CD4-positive, alpha-beta T cell treated with Interleukin-17A for 4 hours (primary cell): ENCODE data around the gene RENBP.

Experiments used
- DNase-seq: peaks from one replicate; pipeline ENCODE4 v3.0.0-alpha.2; 2020; ENCODE audit warnings: mixed read lengths

The RENBP gene

DNA sequence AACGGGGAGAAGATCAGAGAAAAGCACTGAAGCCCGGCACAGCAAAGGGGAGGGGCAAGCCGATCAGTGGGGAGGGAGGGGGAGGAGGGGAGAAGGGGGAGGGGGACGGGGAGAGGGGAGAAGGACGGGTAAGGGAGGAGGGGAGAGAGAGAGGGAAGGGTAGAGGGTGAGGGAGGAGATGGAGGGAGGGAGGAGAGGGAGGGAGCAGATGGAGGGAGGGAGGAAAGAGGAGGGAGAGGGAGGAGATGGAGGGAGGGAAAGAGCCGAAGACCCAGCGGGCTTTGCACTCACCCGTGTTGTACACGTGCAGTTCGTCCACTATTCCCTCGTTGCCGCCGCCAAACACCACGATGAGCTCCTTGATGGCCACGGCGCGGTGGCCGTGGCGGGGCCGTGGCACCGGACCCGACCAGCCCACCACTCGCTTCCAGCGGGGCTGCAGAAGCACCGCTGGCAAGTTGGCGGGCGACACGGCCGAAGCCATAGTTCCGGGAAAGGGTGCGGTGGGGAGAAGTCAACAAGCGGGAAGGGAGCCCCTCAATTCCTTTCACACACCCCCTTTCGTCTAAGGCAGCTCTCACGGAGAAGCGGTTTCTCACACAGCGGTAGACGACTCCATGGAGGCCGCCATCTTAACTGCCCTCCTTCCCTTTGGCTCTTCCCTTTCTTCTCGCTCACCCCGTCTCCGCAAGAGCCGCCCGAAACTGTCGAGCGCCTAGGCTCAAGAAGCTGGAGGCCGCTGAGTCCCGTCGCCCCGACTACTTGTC, 26.1 kb upstream of the RENBP start:
- peak; percentile 54 for DNase-seq

DNA sequence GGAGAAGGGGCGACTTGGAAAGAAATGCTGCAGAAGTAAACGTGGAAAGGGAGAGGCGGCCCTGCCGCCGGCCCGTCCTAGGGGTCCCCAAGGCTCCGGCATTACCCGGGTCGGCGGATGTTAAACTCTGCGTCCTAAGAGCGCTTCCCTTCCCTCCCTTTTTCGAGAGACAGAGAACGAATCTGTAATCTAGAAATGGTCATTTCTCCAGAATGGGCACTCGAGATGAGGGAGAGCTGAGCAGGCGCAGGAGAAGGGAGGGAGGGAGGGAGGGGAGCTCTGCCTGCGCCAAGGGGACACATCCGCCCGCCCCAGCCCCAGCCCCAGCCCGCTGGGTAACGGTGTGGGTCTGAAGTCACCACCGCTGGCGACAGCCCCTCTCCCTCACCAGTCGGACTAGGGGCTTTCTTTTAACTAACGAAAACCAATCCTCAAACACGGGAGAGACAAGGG, 25.5 kb upstream of the RENBP start:
- DNase-seq, result peak; percentile 49

DNA sequence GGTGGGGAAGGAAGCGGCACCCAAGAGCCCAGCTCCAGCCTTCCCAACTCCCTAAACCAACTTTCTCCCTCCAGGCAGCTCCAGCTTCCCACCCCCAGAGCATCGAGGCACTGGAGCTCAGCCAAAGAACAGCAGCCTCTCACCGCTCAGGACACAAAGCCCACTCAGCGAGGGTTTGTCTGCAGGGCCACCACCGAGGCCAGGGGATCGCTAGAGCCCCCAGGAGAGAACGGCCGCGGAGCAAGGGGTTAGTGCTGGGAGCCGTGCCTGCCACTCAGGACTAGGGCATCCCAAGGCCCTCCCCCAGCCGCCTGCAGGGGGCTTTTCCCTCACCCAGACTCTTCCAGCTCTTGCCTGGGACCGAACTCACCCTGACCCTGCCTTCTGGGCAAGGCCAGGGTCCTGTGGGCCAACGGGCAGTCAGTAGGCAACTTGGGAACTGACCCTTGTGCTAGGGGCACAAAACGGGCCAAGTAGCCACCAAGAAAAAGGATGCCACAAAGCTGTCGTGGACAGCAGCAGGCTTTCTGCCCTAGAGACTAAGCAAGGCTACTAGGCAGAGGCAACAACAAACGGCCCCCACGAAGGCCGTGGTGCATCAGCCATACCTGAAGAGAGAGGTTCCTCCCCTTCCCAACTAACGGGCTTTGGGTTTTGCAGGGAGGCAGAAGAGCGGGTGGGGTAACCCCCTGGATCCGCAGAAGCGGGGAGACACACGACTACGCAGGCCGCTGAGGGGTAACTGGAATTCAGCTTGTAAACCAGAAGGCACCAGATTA, 24.9 kb upstream of the RENBP start:
- no peak for DNase-seq

DNA sequence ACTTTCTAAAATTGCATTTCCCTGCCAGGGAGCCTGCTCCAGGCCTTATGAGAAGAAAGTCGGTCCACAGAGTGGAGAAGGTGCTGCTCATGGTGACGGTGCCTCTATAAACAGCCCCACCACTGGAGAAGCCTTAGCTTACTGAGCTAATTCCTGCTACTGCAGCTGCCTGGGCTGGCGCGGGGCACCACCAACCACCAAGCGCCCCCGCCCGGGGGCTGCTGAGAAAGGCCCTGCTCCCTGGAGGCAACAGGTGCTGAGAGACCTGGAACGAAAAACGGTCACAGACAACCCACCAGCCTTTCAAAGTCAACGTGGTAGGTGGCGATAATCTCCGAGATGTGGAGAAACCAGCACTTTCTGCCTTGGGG, 24.3 kb upstream of the RENBP start:
- DNase-seq, result peak; percentile 67

DNA sequence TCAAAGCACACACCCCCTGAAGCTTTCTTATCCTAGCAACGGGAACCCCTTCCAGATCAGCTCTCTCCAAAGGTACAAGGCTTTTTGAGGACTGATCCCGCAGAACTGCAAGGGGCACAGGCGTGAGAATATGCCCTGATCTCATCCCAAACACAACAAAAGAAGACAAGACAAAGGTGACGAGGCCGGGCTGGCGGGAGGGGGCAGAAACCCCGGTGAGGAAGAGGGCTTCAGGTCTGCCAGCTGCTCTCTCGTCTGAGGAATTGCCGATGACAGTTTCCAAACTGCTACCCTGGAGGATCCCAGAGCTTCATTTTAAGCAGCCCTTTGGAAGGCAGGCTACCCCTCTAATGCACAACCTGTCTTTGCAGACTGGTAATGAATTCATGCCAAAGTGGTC, 23.8 kb upstream of the RENBP start:
- no peak for DNase-seq

DNA sequence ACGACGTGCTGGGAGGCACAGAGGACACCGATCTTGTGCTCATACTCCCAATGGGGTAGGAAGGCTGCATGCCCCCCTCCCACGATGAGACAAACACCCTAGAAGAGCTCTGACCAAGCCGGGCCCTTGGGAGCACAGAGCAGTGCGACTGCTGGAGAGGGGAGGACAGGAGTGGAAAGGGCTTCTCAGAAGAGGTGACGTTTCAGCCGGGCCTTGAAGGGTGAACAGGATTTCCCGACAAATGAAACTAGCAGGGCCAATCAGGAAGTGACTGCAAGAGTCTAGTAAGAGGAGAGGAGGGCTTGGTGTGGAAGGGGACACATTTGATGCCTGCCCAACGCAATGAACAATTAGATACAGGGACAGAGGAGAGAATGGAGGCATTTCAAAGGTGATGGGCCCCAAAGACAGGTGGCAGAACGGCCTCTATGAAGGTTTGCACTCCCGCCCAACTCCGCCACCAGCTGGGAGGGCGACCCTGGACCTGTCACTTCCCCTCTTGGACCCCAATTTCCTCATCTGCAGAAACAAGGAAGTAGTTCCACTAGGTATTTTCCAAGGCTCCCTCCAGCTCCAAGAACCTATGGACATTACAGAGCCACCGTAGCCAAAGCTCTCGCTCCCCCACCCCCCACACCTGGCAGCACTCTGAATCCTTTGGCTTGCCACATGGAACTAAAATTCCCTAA, 23.2 kb upstream of the RENBP start:
- DNase-seq, result peak; percentile 49

DNA sequence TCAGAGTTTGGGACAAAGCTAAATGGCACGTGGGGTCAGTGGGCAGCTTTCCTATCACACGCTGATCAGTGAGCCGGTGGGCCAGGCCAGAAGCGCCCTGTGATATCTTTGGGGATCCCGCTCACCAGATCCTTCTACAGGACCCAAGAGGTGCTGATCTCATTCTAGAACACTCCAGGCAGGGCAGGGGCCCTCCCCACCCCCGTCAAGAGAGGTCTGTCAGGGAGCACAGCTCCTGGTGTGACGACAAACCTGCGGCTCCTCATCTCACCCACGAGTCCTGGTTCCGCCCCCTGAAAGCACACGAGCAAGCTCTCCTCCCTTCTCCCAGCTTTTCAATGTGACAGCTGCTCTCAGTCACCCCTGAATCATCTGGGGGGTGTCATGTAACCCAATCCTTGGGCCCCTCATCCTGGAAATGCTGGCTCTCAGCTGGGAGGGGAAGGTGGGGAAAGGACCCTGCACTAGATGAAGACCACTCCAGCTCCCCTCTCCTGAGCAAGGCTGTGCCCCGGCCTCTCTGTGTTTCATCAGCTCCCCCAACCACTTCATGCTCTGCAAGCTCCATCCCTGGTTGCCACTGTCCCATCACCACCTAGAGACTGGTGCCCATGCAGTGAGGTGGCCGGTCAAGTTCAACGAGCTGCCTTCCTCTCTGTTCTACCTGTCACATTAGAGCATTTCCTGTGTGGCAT, 22.5 kb upstream of the RENBP start:
- no peak for DNase-seq

DNA sequence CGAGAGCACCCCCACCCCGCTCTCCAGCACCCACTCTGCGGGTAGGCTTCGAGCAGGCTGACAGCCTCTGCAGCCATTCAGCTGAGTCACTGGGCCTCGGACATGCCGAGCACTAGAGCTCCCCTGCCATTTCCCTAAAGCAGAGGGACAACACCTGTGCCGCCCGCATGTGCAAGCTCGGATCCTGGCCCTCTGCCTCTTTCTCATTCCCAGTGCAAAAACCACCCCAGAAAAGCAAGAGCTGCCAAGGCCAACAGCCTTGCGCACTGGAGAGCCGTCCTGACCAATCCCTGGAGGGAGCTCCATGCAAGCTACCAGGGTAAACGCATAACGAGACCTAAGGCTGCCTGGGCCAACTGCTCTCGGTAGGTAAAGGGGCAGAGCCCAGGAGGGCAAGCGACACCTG, 21.8 kb upstream of the RENBP start:
- no peak for DNase-seq

DNA sequence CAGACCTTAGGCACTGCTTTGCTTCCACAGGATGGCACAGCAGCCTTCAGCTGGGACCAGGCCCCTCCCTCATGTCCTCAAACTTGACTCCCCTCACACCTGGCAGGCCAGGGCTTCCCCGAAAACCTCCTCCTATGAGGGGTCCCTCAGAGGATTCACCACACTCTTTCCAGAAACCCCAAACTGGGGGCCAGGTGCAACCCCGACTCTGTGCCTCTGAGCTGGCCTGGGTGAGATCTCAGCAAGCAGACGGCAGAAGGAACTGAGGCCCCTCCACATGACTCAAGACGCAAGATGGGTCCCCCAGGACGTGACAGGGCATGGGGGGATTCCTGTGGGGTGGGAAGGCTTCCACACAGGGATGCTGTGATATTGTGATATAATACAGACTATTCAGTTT, 21.0 kb upstream of the RENBP start:
- no peak for DNase-seq

DNA sequence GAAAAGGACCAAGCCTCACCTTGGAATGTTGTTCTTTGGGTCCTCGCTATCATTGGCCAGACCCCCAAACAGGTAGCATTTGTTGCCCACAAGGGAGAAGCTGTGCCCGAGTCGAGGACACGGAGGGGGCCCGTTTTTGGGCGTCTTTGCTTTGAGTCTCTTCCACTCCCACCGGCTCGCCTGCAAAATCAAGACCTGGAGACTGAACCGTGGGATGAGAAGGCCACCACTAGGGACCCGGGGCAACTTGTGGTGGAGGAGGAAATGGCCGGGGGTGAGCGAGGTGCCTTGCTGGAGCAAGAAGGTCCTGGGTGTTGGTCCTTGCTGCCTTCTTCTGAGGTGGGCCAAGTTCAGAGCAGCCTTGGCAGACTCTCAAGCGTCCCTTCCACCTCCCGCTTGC, 19.7 kb upstream of the RENBP start:
- DNase-seq, result no peak

DNA sequence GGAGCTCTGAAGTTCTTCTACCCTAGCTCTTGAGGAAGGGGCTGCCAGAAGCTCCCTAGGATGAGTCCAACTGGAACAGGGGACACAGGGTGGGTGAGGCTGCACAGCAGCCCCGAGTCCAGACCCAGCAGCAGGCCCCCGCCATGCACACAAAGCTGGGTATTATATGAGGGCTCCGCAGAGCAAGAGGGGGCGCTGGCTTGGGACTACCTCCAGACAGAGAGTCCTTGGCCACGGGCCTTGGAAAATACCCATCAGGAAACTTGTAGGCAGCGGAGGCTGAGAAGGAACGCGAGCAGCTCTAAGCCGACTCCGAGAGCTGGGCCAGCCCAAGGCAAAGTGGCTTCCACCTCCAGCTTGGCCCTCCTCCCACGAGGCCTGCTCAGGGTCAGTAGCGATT, 19.1 kb upstream of the RENBP start:
- DNase-seq, result no peak

DNA sequence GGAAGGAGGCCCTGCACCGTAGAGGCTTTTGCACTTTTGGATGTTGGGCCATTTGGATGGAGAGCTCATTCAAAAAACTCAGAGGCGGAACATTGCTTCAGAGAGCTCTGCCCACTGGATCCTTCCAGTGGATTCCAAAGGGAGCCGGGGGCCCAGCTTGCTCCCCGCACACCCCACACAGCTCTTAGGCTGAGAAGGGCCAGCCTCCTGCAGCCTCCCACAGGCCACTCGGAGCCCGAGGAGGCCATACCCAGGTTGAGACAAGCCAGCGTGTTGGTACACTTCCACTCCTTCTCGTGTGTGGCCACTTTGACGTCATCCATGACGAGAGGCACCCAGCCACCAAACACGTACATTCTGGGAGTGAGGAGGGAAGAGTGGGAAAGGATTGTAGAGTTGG, 16.8 kb upstream of the RENBP start:
- no peak for DNase-seq

DNA sequence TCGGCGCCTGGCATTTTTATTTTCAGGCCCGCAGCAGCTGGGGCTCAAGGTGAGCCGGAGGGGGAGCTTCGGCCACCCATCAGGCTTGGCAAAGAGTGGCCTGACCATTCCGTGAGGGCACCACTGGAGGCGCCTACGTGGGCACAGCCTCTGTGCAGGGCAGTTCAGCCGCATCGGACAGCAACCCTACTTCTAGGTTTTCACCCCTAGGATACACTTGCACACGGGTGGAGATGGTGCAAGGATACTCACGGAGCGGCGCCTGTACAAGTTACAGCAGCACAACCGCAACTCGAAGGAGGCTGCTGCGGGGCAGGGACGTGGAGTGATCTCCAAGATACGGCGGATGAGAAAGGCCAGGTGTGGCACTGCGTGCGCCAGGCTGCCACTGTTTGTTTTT, 16.3 kb upstream of the RENBP start:
- no peak for DNase-seq

DNA sequence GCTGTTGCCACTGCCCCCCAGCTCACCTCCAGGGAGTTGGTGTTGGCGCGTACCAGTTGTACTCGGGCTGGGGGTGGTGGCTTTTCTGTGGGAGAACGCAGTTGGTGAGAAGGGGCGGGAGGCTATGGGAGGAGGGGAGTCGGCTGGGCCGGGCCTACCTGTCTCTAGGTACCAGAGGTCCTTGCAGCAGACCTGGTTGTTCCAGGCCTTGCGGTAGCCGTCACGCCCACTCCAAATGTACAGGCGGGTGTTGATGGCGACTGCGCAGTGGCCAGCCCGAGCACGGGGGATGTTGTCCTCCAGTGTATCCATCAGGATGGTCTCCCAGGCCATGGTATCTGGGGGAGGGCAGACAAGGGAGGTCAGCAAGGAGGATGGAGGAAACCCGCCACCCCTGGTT, 15.6 kb upstream of the RENBP start:
- DNase-seq, result no peak

DNA sequence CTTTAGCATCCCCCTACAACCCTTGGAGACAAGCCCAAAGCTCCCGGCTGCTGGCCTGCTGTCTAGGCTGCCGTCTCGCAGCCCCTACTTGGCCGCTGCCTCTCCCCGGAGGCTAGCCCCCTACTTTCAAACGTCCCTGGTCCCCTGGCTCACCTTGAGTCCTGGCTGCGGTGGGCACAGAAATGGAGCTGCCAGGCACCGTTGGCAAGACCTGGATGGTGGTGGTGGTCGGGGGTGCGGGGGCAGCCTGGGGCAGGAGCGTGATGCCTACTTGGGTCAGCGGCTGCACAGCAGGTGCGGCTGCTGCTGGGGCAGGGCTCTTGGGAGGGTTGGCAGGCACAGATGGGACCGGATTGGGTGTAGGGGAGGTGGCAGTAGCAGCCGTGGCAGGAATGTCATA, 15.2 kb upstream of the RENBP start:
- no peak for DNase-seq

DNA sequence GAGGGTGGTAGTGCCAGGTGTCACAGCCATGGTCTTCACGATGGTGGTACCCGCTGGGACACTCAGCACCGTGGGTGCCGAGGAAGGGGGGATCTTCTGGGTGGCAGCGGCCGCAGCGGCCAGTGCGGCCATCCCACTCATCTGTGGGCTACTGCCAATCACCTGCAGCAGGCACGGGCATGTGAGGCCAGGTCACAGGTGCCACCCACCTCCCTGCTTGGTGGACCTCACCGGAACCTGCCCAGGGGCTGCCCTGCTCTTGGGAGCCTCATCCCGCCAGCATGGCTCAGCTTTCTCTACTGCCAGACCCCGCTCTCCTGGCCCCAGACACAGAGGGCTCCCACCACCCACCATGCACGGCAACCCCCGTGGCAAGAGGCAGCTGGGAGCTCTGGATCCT, 14.2 kb upstream of the RENBP start:
- no peak for DNase-seq

DNA sequence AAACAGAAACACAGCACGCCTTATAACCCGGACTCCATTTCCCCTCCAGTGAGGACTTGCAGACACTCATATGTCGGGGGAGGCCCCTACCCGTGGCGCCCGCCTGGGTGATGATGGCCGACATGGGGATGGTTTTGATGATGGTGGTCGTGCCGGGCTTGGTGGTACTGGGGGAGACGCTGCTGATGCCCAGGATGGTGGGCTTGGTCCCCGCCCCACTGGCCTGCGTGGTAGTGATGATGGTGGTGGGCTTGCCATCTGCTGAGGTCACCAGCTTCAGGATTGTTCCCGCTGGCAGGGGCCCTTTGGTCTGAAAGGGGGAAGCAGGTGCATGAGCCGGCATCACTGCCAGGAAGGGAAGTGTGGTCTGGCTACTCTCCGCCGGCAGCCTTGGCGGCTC, 12.8 kb upstream of the RENBP start:
- no peak for DNase-seq

DNA sequence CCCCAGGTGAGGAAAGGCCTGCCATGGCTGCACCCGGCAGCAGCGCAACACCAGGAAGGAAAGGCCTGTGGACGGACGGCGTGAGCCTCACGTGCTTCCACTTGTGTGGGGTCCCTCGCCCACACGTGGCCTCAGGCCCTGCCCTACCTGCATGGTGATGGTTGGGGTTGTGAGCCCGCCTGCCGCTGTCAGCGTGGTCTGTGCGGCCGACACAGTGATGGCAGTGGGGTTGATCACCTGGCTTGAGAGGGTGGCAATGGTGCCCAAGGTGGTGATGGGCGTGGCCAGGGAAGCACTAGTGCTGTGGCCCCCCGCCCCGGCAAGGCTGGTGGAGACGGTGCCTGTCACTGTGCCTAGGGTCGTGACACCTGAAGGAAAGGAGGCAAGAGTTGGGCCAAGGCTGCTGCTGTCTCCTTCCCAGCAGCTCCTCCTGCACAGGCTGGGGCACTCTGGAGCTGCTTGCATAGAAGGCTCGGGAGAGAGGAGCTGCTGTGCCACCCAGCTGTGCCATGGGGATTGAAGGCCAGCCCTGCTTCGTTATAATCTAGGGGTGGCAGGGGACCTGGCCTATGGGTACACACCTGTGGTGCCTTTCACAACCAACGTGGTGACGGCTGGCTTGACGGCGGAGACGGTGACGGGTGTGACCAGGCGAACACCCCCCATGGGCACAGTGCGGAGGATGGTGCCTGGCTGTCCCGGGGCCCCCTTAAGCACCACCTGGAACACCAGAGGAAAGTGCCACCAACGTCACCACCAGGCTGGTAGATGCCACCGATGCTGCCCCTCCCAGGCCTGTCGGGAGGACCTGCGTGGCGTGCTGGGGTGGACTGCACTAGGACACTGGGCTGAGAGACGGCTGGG, 11.8 kb upstream of the RENBP start:
- DNase-seq, result no peak

DNA sequence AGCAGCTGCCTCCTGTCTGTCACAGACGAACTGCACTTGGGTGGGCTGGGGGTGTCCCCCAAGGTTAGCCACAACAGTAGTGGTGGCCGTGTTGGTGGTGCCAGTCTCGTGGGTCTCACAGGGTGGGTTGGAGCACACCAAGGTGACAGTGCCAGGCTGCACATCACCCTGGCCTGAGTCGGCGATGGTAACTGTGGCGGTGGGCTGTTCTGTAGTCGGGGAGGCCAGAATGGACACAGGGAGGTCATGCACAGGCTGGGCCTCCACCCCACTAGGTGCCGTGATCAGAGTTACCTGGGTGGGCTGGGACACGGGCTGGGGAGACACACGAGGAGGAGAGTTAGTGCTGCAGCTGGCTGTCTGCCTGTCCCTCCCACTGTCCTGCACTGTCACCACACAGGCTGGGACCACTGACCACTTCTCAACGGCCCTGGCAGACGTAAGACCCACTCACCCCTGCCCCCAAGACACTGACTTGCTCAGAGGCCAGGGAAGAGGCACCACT, 10.8 kb upstream of the RENBP start:
- DNase-seq, result no peak

DNA sequence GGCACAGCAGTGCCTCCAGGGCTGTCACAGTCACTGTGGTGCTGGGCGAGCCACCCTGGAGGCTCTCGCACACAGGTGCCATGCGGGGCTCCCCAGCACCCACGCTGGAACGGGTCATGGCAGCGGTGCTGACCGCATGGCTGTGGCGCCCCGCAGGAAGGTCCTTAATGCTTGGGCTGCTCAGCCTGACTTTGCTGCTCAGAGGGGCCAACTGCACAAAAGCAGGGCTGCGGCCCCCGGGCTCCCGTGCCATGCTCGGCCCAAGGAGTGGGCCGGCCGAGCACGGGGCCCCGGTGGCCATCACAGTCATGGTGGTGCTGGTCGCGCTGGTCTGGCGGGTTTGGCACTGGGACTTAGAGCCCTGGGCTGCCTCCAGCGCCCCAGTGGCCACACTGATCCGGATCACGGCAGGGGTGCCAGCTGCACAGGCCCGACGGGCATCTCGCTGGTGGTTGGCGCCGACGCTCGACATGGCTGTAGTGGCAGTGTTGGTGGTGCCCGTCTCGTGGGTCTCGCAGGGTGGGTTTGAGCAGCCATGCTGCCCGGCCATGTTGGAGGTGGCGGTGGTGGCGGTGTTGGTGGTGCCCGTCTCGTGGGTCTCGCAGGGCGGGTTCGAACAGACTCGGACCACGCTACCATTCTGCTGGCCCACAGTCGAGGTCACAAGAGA, 10.2 kb upstream of the RENBP start:
- no peak for DNase-seq

DNA sequence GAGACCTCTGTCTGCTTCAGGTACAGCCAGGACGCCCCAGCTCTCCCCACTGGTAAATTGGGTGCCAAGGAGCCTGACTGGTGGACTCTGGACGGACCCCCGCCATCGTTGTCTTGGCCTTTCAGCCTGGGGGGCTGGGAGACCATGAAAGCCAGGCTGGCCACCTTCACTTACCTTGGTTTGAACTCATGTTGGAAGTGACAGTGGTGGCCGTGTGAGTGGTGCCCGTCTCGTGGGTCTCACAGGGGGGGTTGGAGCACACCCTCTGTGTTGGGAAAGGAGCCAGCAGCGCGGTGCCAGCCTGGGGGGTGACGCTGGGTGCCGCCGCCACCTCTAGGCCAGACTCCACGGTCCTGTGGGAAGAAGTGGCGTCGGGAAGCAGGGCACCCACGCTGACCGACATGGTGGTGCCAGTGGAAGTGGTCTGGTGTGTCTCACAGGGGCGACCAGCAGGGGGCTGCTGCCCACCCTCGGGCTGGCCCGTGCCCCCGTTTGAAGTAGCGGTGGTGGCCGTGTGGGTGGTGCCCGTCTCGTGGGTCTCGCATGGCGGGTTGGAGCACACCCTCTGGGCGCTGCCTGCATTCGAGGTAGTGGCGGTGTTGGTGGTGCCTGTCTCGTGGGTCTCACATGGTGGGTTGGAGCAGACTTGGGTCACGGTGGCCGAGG, 9.6 kb upstream of the RENBP start:
- DNase-seq, result no peak
